Effector memory CD8-positive, alpha-beta T cell (primary cell): ENCODE results near the gene ALG5.

Experiments used
- ATAC-seq: fragments of 150-1000 bp; cut with Tn5 transposase; replicated peaks from 2 replicates; pipeline ENCODE4 v1.10.0; 2021; ENCODE audit warnings: mild to moderate bottlenecking, moderate library complexity
- DNase-seq, 3 experiments: peaks; one replicate each; pipeline ENCODE4 v3.0.0; 2021
- H3K27ac Mint-ChIP-seq, 2 donors: one replicate each; pipeline ENCODE4 v1.8.0; 2022; ENCODE audit warnings: mild to moderate bottlenecking in 2 of 2, mixed read lengths in 2 of 2, moderate library complexity in 2 of 2
- H3K27me3 Mint-ChIP-seq, 2 donors: one replicate each; pipeline ENCODE4 v1.8.0; 2022; ENCODE audit warnings: mixed read lengths in 2 of 2
- H3K36me3 Mint-ChIP-seq: one replicate; pipeline ENCODE4 v1.8.0; 2022; ENCODE audit warnings: mild to moderate bottlenecking, moderate library complexity, mixed read lengths; ENCODE audit not compliant: insufficient read depth
- H3K4me1 Mint-ChIP-seq, 2 donors: one replicate each; pipeline ENCODE4 v1.8.0; 2022; ENCODE audit warnings: low read depth in 2 of 2, mixed read lengths in 2 of 2
- H3K4me3 Mint-ChIP-seq, 2 donors: one replicate each; pipeline ENCODE4 v1.8.0; 2022; ENCODE audit warnings: mild to moderate bottlenecking in 2 of 2, mixed read lengths in 2 of 2, moderate library complexity in 2 of 2
- H3K9me3 Mint-ChIP-seq, 2 donors: one replicate each; pipeline ENCODE4 v1.8.0; 2022; ENCODE audit warnings: mixed read lengths in 2 of 2

The ALG5 gene

GRCh38 chr13:36918246-36919131 lies 80.7 kb downstream of the ALG5 start:
- peak overlapping the region; percentile 31 to 36 for H3K4me3 Mint-ChIP-seq
- H3K4me1 Mint-ChIP-seq = peaks cover 6 to 9% of the 10 kb centered on the region in 2 donors
- no peak overlapping the region for H3K27ac Mint-ChIP-seq

GRCh38 chr13:36917311-36917710 lies 81.8 kb downstream of the ALG5 start:
- Mint-ChIP-seq H3K4me1 (peaks cover 6 to 9% of the 10 kb centered on the region in 2 donors), H3K9me3 (no peaks in the 10 kb centered on the region), H3K4me3 (no peak overlapping the region), H3K27me3 (peaks cover 72 to 76% of the 10 kb centered on the region in 2 donors), H3K27ac (no peak overlapping the region), H3K36me3 (peaks cover 2% of the 10 kb centered on the region)
- no peak for ATAC-seq
- no peak for DNase-seq

More at GRCh38 chr13:36918246-36919131, 80.7 kb downstream of the ALG5 start:
- peaks cover 69 to 76% of the 10 kb centered on the region in 2 donors for H3K27me3 Mint-ChIP-seq
- no peaks in the 10 kb centered on the region for H3K9me3 Mint-ChIP-seq
- ATAC-seq = no peak
- DNase-seq = no peak
- peaks cover 2% of the 10 kb centered on the region for H3K36me3 Mint-ChIP-seq

GRCh38 chr13:36915896-36916640 lies 83.1 kb downstream of the ALG5 start:
- Mint-ChIP-seq H3K4me1 (peaks cover 6 to 9% of the 10 kb centered on the region in 2 donors), H3K27me3 (peaks cover 65 to 69% of the 10 kb centered on the region in 2 donors), H3K27ac (no peak overlapping the region), H3K4me3 (no peak overlapping the region), H3K36me3 (peaks cover 2% of the 10 kb centered on the region), H3K9me3 (no peaks in the 10 kb centered on the region)
- DNase-seq (no peak), ATAC-seq (no peak)

GRCh38 chr13:36915106-36915505 lies 84.0 kb downstream of the ALG5 start:
- Mint-ChIP-seq H3K4me3 (no peak overlapping the region), H3K27me3 (peaks cover 66 to 67% of the 10 kb centered on the region in 2 donors), H3K27ac (no peak overlapping the region), H3K4me1 (peaks cover 3 to 6% of the 10 kb centered on the region in 2 donors), H3K9me3 (no peaks in the 10 kb centered on the region), H3K36me3 (peaks cover 2% of the 10 kb centered on the region)
- DNase-seq = no peak
- no peak for ATAC-seq

- no peaks in the 10 kb centered on the region for H3K9me3 Mint-ChIP-seq
- no peak overlapping the region for H3K4me3 Mint-ChIP-seq
- peaks cover 3 to 6% of the 10 kb centered on the region in 2 donors for H3K4me1 Mint-ChIP-seq
- peaks cover 67% of the 10 kb centered on the region in 2 donors for H3K27me3 Mint-ChIP-seq
- ATAC-seq (no peak), DNase-seq (no peak)
- no peak overlapping the region for H3K27ac Mint-ChIP-seq
- H3K36me3 Mint-ChIP-seq = peaks cover 2% of the 10 kb centered on the region
These were observed 84.5 kb downstream of the ALG5 start for GRCh38 chr13:36914648-36915047.

GRCh38 chr13:36913463-36913862 lies 85.7 kb downstream of the ALG5 start:
- H3K4me3 Mint-ChIP-seq = no peak overlapping the region
- H3K27me3 Mint-ChIP-seq = peaks cover 57 to 58% of the 10 kb centered on the region in 2 donors
- H3K9me3 Mint-ChIP-seq = no peaks in the 10 kb centered on the region
- no peak for ATAC-seq
- no peak overlapping the region for H3K27ac Mint-ChIP-seq
- H3K4me1 Mint-ChIP-seq = no peaks in the 10 kb centered on the region
- DNase-seq = no peak
- peaks cover 2% of the 10 kb centered on the region for H3K36me3 Mint-ChIP-seq

GRCh38 chr13:36912973-36913372 lies 86.2 kb downstream of the ALG5 start:
- Mint-ChIP-seq H3K4me3 (no peak overlapping the region), H3K36me3 (peaks cover 2% of the 10 kb centered on the region), H3K27me3 (peaks cover 52 to 54% of the 10 kb centered on the region in 2 donors), H3K27ac (no peak overlapping the region), H3K4me1 (no peaks in the 10 kb centered on the region), H3K9me3 (no peaks in the 10 kb centered on the region)
- DNase-seq (no peak), ATAC-seq (no peak)

GRCh38 chr13:36912369-36912768 lies 86.8 kb downstream of the ALG5 start:
- peaks cover 2% of the 10 kb centered on the region for H3K36me3 Mint-ChIP-seq
- ATAC-seq = no peak

GRCh38 chr13:36910545-36910944 lies 88.6 kb downstream of the ALG5 start:
- H3K27me3 Mint-ChIP-seq = peaks cover 30 to 41% of the 10 kb centered on the region in 2 donors
- no peaks in the 10 kb centered on the region for H3K9me3 Mint-ChIP-seq
- DNase-seq (no peak), ATAC-seq (no peak)
- no peaks in the 10 kb centered on the region for H3K4me1 Mint-ChIP-seq
- no peak overlapping the region for H3K4me3 Mint-ChIP-seq
- H3K36me3 Mint-ChIP-seq = no peaks in the 10 kb centered on the region
- H3K27ac Mint-ChIP-seq = no peak overlapping the region

More at GRCh38 chr13:36912369-36912768, 86.8 kb downstream of the ALG5 start:
- Mint-ChIP-seq H3K9me3 (no peaks in the 10 kb centered on the region), H3K4me1 (no peaks in the 10 kb centered on the region), H3K27ac (no peak overlapping the region), H3K4me3 (no peak overlapping the region), H3K27me3 (peaks cover 46 to 50% of the 10 kb centered on the region in 2 donors)
- DNase-seq = no peak

GRCh38 chr13:36907821-36908220 lies 91.3 kb downstream of the ALG5 start:
- no peaks in the 10 kb centered on the region for H3K9me3 Mint-ChIP-seq
- peaks cover 25 to 38% of the 10 kb centered on the region in 2 donors for H3K27me3 Mint-ChIP-seq
- ATAC-seq = no peak

GRCh38 chr13:36907266-36907665 lies 91.9 kb downstream of the ALG5 start:
- Mint-ChIP-seq H3K27me3 (peaks cover 25 to 32% of the 10 kb centered on the region in 2 donors), H3K9me3 (no peaks in the 10 kb centered on the region), H3K36me3 (no peaks in the 10 kb centered on the region), H3K4me3 (no peak overlapping the region), H3K4me1 (no peaks in the 10 kb centered on the region), H3K27ac (no peak overlapping the region)
- DNase-seq (no peak), ATAC-seq (no peak)

More at GRCh38 chr13:36907821-36908220, 91.3 kb downstream of the ALG5 start:
- H3K4me1 Mint-ChIP-seq = no peaks in the 10 kb centered on the region
- H3K4me3 Mint-ChIP-seq = no peak overlapping the region
- no peak for DNase-seq
- no peak overlapping the region for H3K27ac Mint-ChIP-seq
- no peaks in the 10 kb centered on the region for H3K36me3 Mint-ChIP-seq

GRCh38 chr13:36905944-36906343 lies 93.2 kb downstream of the ALG5 start:
- Mint-ChIP-seq H3K36me3 (no peaks in the 10 kb centered on the region), H3K4me1 (no peaks in the 10 kb centered on the region), H3K27me3 (peaks cover 24 to 28% of the 10 kb centered on the region in 2 donors), H3K9me3 (no peaks in the 10 kb centered on the region), H3K27ac (no peak overlapping the region), H3K4me3 (no peak overlapping the region)
- ATAC-seq (no peak), DNase-seq (no peak)

- DNase-seq (no peak), ATAC-seq (no peak)
- no peaks in the 10 kb centered on the region for H3K36me3 Mint-ChIP-seq
- H3K27ac Mint-ChIP-seq = no peak overlapping the region
- no peaks in the 10 kb centered on the region for H3K4me1 Mint-ChIP-seq
- no peak overlapping the region for H3K4me3 Mint-ChIP-seq
- peaks cover 17 to 39% of the 10 kb centered on the region in 2 donors for H3K27me3 Mint-ChIP-seq
- no peaks in the 10 kb centered on the region for H3K9me3 Mint-ChIP-seq
These were observed 95.1 kb downstream of the ALG5 start for GRCh38 chr13:36903925-36904595.
